SU-DHL-6 (cell line): Measurements from ENCODE around the gene FRY.

ENCODE experiments used
- EZH2phosphoT487 ChIP-seq: fragments of 200-600 bp; sonication (generic), shearing (Covaris generic); conservative IDR thresholded peaks from 2 replicates; pipeline ENCODE4 v1.6.1; 2018; ENCODE audit warnings: mild to moderate bottlenecking, antibody characterized with exemption, low read length, moderate library complexity, mixed read lengths
- TF ChIP-seq, protein P1 (sequence below): fragments of 200-600 bp; sonication (generic); IDR thresholded peaks from one replicate; pipeline ENCODE4 v1.5.1; 2017; ENCODE audit warnings: antibody characterized with exemption, mild to moderate bottlenecking, low read length, moderate library complexity; ENCODE audit not compliant: insufficient read depth, poor library complexity, severe bottlenecking

DNA sequence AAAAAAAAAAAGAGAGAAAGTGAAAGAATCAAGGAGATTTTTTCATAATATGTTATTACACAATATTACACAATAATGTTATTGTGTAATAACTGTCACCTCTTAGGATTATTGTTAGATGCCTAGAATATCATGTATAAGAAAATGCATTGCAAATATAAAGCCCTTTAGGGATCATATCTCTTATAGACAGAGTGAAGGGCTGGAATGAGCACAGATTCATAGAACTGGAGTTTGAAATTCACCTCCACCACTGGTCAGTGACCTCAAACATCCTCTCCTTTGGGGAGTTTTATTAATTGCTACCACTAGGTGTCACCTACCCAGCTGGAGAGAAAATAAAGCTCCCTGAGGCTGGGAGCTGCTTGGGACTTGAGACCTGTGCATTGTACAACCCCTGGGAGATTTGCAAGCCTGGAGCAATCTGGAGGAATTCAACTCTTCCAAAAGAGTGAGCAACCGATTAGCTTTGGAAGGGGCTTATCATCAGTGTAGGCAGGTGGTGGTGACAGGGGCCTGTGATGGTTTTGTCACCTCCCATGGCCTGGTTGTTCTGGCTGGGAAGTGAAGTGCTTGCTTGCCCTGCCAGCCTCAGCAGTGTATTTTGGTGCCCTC lies 30.3 kb upstream of the FRY start:
- TF ChIP-seq, protein P1, sequence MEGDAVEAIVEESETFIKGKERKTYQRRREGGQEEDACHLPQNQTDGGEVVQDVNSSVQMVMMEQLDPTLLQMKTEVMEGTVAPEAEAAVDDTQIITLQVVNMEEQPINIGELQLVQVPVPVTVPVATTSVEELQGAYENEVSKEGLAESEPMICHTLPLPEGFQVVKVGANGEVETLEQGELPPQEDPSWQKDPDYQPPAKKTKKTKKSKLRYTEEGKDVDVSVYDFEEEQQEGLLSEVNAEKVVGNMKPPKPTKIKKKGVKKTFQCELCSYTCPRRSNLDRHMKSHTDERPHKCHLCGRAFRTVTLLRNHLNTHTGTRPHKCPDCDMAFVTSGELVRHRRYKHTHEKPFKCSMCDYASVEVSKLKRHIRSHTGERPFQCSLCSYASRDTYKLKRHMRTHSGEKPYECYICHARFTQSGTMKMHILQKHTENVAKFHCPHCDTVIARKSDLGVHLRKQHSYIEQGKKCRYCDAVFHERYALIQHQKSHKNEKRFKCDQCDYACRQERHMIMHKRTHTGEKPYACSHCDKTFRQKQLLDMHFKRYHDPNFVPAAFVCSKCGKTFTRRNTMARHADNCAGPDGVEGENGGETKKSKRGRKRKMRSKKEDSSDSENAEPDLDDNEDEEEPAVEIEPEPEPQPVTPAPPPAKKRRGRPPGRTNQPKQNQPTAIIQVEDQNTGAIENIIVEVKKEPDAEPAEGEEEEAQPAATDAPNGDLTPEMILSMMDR = peak; percentile 50
- no peak for TF ChIP-seq EZH2phosphoT487
